H1 (cell line): Measurements from ENCODE around the gene RBMY1D.

Experiments used
- EP300 ChIP-seq, 2 experiments: IDR thresholded peaks; 1 replicate in 1 of 2; 2 replicates in 1 of 2; pipeline ENCODE4 v1.6.1; 2011 to 2012; ENCODE audit warnings: low read depth in 2 of 2, low read length in 2 of 2, mild to moderate bottlenecking in 2 of 2, borderline replicate concordance in 1 of 2, inconsistent platforms in 1 of 2, moderate library complexity in 1 of 2
- EZH2 ChIP-seq: fragments of 200-600 bp; sonication (generic); IDR thresholded peaks from 2 replicates; pipeline ENCODE4 v1.7.1; 2012; ENCODE audit warnings: low read depth, mild to moderate bottlenecking, moderate library complexity, low read length, inconsistent platforms; ENCODE audit not compliant: severe bottlenecking
- HDAC6 ChIP-seq: IDR thresholded peaks from one replicate; pipeline ENCODE4 v1.7.1; 2012; ENCODE audit warnings: low read depth, mild to moderate bottlenecking, inconsistent platforms, low read length, moderate library complexity
- POLR2A ChIP-seq, 2 experiments: IDR thresholded peaks; 1 replicate in 1 of 2; 2 replicates in 1 of 2; pipeline ENCODE4 v1.6.1; 2011; ENCODE audit warnings: low read depth in 2 of 2, low read length in 2 of 2, mild to moderate bottlenecking in 2 of 2; ENCODE audit errors: control extremely low read depth in 1 of 2
- RXRA ChIP-seq: IDR thresholded peaks from 2 replicates; pipeline ENCODE4 v1.6.1; 2011; ENCODE audit warnings: low read depth, mild to moderate bottlenecking, low read length, moderate library complexity; ENCODE audit not compliant: insufficient read depth
- YY1 ChIP-seq: IDR thresholded peaks from 2 replicates; pipeline ENCODE4 v1.6.1; 2011; ENCODE audit warnings: low read depth, mild to moderate bottlenecking, low read length
- TF ChIP-seq, protein P1 (sequence below): IDR thresholded peaks from 2 replicates; pipeline ENCODE4 v1.6.1; 2012; ENCODE audit warnings: inconsistent platforms
- TF ChIP-seq, protein P2 (sequence below), 3 experiments: IDR thresholded peaks; 1 replicate in 2 of 3; 2 replicates in 1 of 3; pipeline versions ENCODE4 v1.5.1 to v1.6.1; 2011; ENCODE audit warnings: low read length in 3 of 3, mild to moderate bottlenecking in 3 of 3, inconsistent platforms in 2 of 3, low read depth in 1 of 3, moderate library complexity in 1 of 3; ENCODE audit not compliant: insufficient read depth in 1 of 3; ENCODE audit errors: control extremely low read depth in 1 of 3

DNA sequence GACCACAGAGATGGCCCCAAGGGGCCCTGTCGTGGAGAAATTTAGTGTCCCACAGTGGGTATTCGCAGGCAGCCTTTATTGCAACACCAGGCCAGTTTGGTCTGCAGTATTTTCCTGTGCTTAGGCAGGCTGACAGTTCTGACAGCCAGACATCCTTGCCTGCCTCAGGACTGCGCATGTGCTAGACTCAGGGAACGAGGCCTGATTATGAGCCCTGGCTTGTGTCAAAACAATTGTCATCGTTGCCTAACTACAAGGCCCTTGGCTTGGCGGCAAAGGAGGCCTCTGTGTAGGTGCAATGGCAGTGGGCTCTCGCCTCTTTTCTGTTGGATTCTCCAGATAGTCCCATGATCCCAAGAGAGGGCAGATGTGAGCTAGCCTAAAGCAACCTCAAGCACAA, 59.3 kb downstream of the RBMY1D start:
- TF ChIP-seq, protein P1, sequence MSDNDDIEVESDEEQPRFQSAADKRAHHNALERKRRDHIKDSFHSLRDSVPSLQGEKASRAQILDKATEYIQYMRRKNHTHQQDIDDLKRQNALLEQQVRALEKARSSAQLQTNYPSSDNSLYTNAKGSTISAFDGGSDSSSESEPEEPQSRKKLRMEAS, result no peak
- TF ChIP-seq EZH2 (no peak), RXRA (no peak), EP300 (IDR thresholded peaks at IDR 0.05; ENCODE audit: borderline replicate concordance in 1 of 2, low read depth in 2 of 2, low read length in 2 of 2) (no peak), YY1 (no peak), HDAC6 (no peak), POLR2A (IDR thresholded peaks at IDR 0.05; ENCODE audit: control extremely low read depth in 1 of 2, low read depth in 2 of 2, low read length in 2 of 2) (no peak)
- TF ChIP-seq, protein P2, sequence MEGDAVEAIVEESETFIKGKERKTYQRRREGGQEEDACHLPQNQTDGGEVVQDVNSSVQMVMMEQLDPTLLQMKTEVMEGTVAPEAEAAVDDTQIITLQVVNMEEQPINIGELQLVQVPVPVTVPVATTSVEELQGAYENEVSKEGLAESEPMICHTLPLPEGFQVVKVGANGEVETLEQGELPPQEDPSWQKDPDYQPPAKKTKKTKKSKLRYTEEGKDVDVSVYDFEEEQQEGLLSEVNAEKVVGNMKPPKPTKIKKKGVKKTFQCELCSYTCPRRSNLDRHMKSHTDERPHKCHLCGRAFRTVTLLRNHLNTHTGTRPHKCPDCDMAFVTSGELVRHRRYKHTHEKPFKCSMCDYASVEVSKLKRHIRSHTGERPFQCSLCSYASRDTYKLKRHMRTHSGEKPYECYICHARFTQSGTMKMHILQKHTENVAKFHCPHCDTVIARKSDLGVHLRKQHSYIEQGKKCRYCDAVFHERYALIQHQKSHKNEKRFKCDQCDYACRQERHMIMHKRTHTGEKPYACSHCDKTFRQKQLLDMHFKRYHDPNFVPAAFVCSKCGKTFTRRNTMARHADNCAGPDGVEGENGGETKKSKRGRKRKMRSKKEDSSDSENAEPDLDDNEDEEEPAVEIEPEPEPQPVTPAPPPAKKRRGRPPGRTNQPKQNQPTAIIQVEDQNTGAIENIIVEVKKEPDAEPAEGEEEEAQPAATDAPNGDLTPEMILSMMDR (IDR thresholded peaks at IDR 0.05; ENCODE audit: control extremely low read depth in 1 of 3, insufficient read depth in 1 of 3, low read depth in 1 of 3, low read length in 3 of 3), result no peak
